SKM-1 treated with dmso at 0.1 percent for 144 hours (cell line): ENCODE data around the gene SDS.
"Not testable (repeated sequence)": the region's sequence is repeated elsewhere in the genome, so short reads cannot be mapped to it uniquely, and the experiment has no call there.

Source experiments
- DNase-seq: peaks from one replicate; lab custom pipeline; 2025; ENCODE audit not compliant: unreplicated experiment; lab: John Stamatoyannopoulos, UW

The SDS gene

GRCh38 chr12:113381220-113381619, 22.5 kb downstream of the SDS start:
- DNase-seq, result no peak

GRCh38 chr12:113378291-113378690, 25.4 kb downstream of the SDS start:
- no peak for DNase-seq

DNA sequence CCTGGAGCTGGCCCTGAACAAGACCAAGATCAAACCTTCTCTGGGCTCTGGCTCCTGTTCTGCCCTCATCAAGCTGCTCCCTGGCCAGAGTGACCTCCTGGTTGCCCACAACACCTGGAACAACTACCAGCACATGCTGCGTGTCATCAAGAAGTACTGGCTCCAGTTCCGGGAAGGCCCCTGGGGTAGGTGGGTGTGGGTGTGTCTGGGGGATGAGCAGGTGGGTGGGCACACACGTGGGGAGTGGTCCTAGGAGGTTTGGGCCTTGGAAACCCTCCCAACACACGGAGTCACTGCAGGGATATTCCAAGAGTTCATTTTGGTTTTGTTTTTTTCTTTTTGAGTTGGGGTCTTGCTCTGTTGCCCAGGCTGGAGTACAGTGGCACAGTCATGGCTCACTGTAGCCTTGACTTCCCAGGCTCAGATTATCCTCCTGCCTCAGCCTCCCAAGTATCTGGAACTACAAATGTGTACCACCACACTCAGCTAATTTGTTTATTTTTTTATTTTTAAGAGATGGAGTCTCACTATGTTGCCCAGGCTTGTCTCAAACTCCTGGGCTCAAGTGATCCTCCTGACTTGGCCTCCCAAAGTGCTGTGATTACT, 28.8 kb downstream of the SDS start:
- no peak for DNase-seq

DNA sequence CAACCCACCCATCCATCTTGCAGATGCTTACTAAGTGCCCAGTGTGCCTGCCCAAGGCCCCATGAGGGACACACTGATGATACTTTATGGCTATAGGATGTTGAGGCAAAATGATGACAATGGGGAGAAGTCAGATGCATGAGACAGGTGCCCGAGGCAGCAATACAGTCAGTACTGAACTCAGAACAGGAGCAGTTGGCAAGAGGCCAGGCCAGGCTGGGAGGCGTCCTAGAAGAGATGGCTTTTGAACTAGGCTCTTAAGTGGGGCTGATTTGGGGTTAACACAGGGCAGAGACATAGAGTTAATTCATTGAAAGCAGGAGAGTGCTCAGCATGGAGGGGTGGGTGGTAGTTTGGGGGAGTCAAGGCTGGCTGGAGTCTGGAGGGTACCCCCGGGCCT, 29.7 kb downstream of the SDS start:
- no peak for DNase-seq

DNA sequence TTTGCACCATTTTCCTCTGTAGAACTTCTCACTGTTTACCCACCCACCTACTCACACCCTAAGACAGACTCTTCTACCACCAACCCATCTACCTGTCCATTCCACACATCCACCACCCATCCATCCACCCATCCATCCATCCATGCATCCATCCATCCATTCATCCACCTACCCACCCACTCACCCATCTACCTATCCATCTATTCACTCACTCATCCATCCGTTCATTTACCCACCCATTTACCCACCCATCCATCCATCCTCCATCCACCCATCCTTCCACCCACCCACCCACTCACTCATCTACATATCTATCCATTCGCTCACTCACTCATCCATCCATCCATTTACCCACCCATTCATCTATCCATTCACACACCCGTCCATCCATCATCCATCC, 30.2 kb downstream of the SDS start:
- DNase-seq, result no peak

DNA sequence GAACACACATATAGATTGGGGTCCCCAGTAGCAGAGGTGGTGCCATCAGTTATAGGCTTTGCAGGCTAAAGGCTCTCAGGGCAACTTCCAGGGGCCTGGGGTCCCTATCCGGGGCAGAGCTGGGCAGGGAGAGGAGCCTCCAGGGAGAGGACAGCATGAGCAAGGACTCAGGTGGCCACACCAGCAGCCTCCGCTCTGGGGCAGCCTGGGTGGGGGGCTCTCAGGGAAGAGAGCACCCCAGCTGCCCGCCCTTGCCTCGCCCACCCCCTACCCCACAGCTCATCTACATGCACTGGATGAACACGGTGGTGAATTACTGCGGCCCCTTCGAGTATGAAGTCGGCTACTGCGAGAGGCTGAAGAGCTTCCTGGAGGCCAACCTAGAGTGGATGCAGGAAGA, 31.3 kb downstream of the SDS start:
- no peak for DNase-seq

GRCh38 chr12:113371808-113372207, 31.9 kb downstream of the SDS start:
- DNase-seq, result no peak

- no peak for DNase-seq
Measured at GRCh38 chr12:113370923-113371682, 32.6 kb downstream of the SDS start.

- DNase-seq, result no peak
Measured at GRCh38 chr12:113369391-113369985, 34.2 kb downstream of the SDS start.

GRCh38 chr12:113368331-113368730, 35.4 kb downstream of the SDS start:
- DNase-seq, result no peak

DNA sequence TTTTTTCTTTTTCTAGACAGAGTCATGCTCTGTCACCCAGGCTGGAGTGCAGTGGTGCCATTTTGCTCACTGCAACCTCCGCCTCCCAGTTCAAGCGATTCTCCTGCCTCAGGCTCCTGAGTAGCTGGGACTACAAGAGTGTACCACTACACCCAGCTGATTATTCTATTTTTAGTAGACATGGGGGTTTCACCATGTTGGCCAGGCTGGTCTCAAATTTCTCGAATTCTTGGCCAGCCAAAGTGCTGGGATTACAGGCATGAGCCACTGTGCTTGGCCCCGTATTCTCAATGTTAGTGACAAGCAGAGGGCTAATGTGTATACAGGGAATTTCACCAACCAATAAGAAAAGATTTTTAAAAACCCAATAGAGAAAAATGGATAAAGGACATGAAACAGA, 36.9 kb downstream of the SDS start:
- no peak for DNase-seq

DNA sequence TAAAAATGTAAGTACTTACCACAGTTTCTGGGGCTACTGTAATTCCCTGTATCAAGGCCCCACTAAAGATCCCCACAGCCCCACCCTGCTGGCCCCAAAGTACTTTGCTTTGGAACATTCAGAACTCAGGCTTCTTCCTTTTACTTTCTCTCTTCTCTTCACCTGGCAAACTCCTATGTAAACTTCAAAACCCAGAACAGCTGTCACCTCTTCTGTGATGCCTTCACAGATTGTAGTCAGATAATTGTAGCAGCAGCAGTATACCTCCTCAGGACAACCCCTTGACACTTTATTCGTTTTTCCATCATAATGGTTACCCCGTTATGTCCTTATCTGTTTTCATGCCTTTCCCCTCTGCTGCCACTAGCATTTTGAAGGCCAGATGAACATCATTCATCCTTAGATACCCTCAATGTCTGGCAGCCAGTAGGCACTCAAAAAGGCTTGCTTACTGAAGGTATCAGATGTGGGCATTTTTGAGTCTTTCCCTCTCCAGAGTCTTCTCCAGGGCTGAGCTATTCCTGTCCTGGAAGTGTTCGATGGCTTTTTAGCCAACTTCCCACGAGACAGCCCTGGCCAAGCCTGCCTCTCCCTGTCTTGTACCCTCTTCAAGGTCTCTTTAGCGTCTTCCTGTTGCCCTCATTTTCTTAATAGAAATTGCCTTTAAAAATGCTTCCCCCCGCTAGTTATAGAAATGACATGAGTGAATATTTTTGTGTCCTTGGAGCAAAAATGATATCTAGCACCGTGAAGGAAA, 37.9 kb downstream of the SDS start:
- no peak for DNase-seq

GRCh38 chr12:113364698-113365097, 39.0 kb downstream of the SDS start:
- no peak for DNase-seq

DNA sequence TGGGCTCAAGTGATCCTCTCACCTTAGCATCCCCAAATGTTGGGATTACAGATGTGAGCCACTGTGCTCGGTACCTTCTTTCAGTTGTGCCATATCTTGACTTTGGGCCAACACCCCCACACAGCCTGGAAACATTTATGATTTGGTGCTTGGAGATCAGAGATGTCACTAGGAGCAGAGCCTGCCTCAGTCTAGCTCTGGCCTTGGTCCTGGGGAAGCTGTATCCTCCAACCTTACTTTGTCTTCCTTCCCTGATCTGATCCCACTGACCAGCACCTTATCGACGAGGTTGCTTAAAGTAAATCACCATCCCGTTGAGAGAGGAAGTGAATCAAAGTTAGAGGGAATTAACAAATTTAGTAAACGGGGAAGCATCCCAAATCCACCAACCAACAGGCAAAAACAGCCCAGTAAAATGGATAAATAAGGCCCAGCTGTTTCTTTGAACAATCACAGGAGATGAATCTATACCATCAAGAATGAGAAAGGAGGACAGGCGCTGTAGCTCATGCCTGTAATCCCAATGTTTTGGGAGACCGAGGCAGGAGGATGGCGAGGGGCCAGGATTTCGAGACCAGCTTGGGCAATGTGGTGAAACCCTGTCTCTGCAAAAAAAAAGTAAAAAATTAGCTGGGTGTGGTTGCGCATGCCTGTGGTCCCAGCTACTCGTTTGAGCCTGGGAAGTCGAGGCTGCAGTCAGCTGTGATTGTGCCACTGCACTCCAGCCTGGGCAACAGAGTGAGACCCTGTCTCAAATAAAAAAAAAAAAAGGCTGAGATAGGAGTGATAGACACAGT, 41.9 kb downstream of the SDS start:
- no peak for DNase-seq

DNA sequence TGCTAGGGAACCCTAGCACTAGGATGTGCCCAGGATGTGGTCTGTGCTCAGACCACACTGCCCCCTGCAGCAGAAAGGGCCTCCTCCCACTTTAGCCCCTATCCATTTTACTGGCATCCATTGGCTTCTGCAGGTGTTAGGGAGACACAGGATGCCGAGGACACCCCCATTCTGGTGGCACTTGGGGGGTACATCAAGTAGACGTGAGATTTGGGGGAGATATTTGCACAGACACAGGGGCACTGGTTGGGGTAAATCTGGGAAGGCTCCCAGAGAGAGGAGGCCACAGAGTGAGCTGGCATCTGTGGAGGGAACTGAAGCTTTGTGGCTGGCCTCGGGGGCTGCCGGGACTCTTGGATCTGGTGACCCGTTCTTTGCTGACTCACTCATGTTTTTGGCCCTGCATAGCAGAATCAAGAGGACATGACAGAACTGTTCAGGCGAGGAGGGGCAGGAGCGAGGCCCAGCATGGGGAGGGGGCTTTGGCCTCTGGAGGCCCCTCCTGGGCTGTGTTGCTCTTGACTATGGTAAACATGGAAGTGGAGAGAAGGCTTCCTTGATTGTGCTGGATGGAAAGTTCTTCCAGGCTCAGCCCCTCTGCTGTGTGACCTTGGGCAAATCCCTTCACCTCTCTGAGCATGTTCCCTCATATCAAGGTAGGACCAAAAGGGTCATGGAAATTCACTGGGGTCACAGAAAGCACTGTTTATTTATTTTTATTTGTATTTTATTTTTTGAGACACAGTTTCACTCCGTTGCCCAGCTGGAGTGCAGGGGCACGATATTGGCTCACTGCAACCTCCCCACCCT, 43.5 kb downstream of the SDS start:
- DNase-seq, result no peak

- DNase-seq, result no peak
Measured at GRCh38 chr12:113359133-113359938, 44.4 kb downstream of the SDS start.

DNA sequence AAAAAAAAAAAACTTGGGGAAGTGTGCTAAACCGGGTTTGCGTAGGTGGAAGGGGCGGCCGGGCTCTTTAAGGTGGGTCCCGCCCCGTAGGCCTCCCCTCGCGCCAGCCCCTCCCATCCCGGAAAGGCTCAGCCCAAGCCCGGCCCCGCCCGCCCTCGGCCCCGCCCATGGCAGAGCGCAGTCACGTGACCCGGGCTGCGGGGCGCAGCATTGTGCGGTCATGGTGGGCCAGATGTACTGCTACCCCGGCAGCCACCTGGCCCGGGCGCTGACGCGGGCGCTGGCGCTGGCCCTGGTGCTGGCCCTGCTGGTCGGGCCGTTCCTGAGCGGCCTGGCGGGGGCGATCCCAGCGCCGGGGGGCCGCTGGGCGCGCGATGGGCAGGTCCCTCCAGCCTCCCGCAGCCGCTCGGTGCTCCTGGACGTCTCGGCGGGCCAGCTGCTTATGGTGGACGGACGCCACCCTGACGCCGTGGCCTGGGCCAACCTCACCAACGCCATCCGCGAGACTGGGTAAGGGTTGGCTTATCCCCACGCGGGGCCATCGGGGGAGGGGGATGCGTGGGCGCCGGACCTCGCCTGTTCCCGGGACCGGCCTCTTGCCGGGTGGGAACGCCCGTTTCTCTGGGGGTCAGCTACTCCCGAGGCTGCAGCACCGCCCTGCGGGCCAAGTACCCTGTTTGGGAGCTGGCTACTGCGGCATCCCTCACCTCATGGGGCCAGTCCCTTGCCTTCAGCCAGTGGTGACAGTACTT, 45.1 kb downstream of the SDS start, which contains the start of gene PLBD2:
Gene PLBD2, plus strand, starts transcription at position 207 of the 752 bp plus-strand sequence. Its CDS starts 14 bp downstream, at position 221.
- DNase-seq, result peak; percentile 44

DNA sequence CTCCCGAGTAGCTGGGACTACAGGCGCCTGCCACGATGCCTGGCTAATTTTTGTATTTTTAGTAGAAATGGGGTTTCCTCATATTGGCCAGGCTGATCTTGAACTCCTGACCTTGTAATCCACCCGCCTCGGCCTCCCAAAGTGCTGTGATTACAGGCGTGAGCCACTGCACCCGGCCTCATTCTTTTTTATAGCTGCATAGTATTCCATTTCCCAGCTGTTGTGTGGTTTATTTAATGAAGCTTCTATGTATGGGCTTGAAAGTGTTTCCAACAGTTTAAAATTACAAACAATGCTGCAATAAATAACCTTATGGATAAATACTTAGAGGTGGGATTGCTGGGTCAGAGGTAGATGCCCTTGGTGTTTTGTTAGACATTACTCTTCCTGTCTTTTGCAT, 49.5 kb downstream of the SDS start:
- not testable (repeated sequence) for DNase-seq
